ENCODE results near the gene KLHL20. TPM values are rescaled to one million over a fixed set of nuclear protein-coding genes. Genes with fewer than 3 reads are reported as not detected.
"Not testable (repeated sequence)": the region's sequence is repeated elsewhere in the genome, so short reads cannot be mapped to it uniquely, and the experiment has no call there.

Gene KLHL20
- total and polyA plus RNA-seq, 9 donors, result 15.4 to 27.8 (median 23.4) TPM

- H3K36me3 ChIP-seq (ENCODE audit: control insufficient read depth, insufficient read depth, low read length), result peaks cover 14% of the 10 kb centered on the region
- not testable (repeated sequence) for H3K4me3 ChIP-seq (ENCODE audit: low read length); H3K4me1 ChIP-seq (ENCODE audit: control insufficient read depth, insufficient read depth, low read length); H3K27ac ChIP-seq (ENCODE audit: low read length); H3K9me3 ChIP-seq (replicated peaks; ENCODE audit: control insufficient read depth, low read depth, low read length); H3K27me3 ChIP-seq (ENCODE audit: control insufficient read depth, insufficient read depth, low read length); DNase-seq
- WGBS (ENCODE audit: insufficient coverage), result 60% methylated on average over 1 of the region's 9 CpGs
These were observed 55.5 kb downstream of the KLHL20 start for GRCh38 chr1:173770330-173770729.

- no peak overlapping the region for H3K4me3 ChIP-seq (ENCODE audit: low read length)
- DNase-seq, result no peak
- H3K36me3 ChIP-seq (ENCODE audit: control insufficient read depth, insufficient read depth, low read length), result peaks cover 15% of the 10 kb centered on the region
- H3K9me3 ChIP-seq (replicated peaks; ENCODE audit: control insufficient read depth, low read depth, low read length), result peaks cover 3% of the 10 kb centered on the region
- no peak overlapping the region for H3K27ac ChIP-seq (ENCODE audit: low read length)
- H3K27me3 ChIP-seq (ENCODE audit: control insufficient read depth, insufficient read depth, low read length), result no peaks in the 10 kb centered on the region
- no peaks in the 10 kb centered on the region for H3K4me1 ChIP-seq (ENCODE audit: control insufficient read depth, insufficient read depth, low read length)
- whole genome bisulfite sequencing (ENCODE audit: insufficient coverage), result no CpG with 5 or more reads among the region's 1 CpG
These were observed 56.8 kb downstream of the KLHL20 start for GRCh38 chr1:173771560-173771959.

- no peak overlapping the region for H3K4me3 ChIP-seq (ENCODE audit: low read length)
- no CpG with 5 or more reads among the region's 5 CpGs for WGBS (ENCODE audit: insufficient coverage)
- no peaks in the 10 kb centered on the region for H3K4me1 ChIP-seq (ENCODE audit: control insufficient read depth, insufficient read depth, low read length)
- peaks cover 24% of the 10 kb centered on the region for H3K36me3 ChIP-seq (ENCODE audit: control insufficient read depth, insufficient read depth, low read length)
- no peaks in the 10 kb centered on the region for H3K27me3 ChIP-seq (ENCODE audit: control insufficient read depth, insufficient read depth, low read length)
- peaks cover 7% of the 10 kb centered on the region for H3K9me3 ChIP-seq (replicated peaks; ENCODE audit: control insufficient read depth, low read depth, low read length)
- no peak for DNase-seq
- H3K27ac ChIP-seq (ENCODE audit: low read length), result no peak overlapping the region
These were observed 60.9 kb downstream of the KLHL20 start for GRCh38 chr1:173775578-173776226.

- Histone ChIP-seq H3K4me3 (ENCODE audit: low read length) (no peak overlapping the region), H3K27ac (ENCODE audit: low read length) (no peak overlapping the region), H3K9me3 (replicated peaks; ENCODE audit: control insufficient read depth, low read depth, low read length) (peaks cover 7% of the 10 kb centered on the region), H3K4me1 (ENCODE audit: control insufficient read depth, insufficient read depth, low read length) (no peaks in the 10 kb centered on the region), H3K27me3 (ENCODE audit: control insufficient read depth, insufficient read depth, low read length) (no peaks in the 10 kb centered on the region), H3K36me3 (ENCODE audit: control insufficient read depth, insufficient read depth, low read length) (peaks cover 36% of the 10 kb centered on the region)
- WGBS (ENCODE audit: insufficient coverage), result no CpG with 5 or more reads among the region's 4 CpGs
- no peak for DNase-seq
These were observed 65.2 kb downstream of the KLHL20 start for GRCh38 chr1:173779936-173780335.

GRCh38 chr1:173784997-173785396 lies 70.2 kb downstream of the KLHL20 start:
- H3K27ac ChIP-seq (ENCODE audit: low read length), result no peak overlapping the region
- no peaks in the 10 kb centered on the region for H3K9me3 ChIP-seq (replicated peaks; ENCODE audit: control insufficient read depth, low read depth, low read length)
- H3K4me1 ChIP-seq (ENCODE audit: control insufficient read depth, insufficient read depth, low read length), result no peaks in the 10 kb centered on the region
- no CpG with 5 or more reads among the region's 7 CpGs for WGBS (ENCODE audit: insufficient coverage)
- no peak overlapping the region for H3K4me3 ChIP-seq (ENCODE audit: low read length)
- DNase-seq, result no peak
- no peaks in the 10 kb centered on the region for H3K27me3 ChIP-seq (ENCODE audit: control insufficient read depth, insufficient read depth, low read length)
- H3K36me3 ChIP-seq (ENCODE audit: control insufficient read depth, insufficient read depth, low read length), result peaks cover 21% of the 10 kb centered on the region

GRCh38 chr1:173789841-173790240 lies 75.1 kb downstream of the KLHL20 start:
- WGBS (ENCODE audit: insufficient coverage), result no CpG with 5 or more reads among the region's 2 CpGs

GRCh38 chr1:173798078-173798477 lies 83.3 kb downstream of the KLHL20 start:
- H3K4me3 ChIP-seq (ENCODE audit: low read length), result no peak overlapping the region
- peaks cover 7% of the 10 kb centered on the region for H3K36me3 ChIP-seq (ENCODE audit: control insufficient read depth, insufficient read depth, low read length)
- H3K27ac ChIP-seq (ENCODE audit: low read length), result no peak overlapping the region
- no peak for DNase-seq
- no peaks in the 10 kb centered on the region for H3K27me3 ChIP-seq (ENCODE audit: control insufficient read depth, insufficient read depth, low read length)
- no peaks in the 10 kb centered on the region for H3K4me1 ChIP-seq (ENCODE audit: control insufficient read depth, insufficient read depth, low read length)
- no peaks in the 10 kb centered on the region for H3K9me3 ChIP-seq (replicated peaks; ENCODE audit: control insufficient read depth, low read depth, low read length)

More at GRCh38 chr1:173789841-173790240, 75.1 kb downstream of the KLHL20 start:
- no peaks in the 10 kb centered on the region for H3K27me3 ChIP-seq (ENCODE audit: control insufficient read depth, insufficient read depth, low read length)
- H3K4me3 ChIP-seq (ENCODE audit: low read length), result no peak overlapping the region
- H3K4me1 ChIP-seq (ENCODE audit: control insufficient read depth, insufficient read depth, low read length), result no peaks in the 10 kb centered on the region
- H3K36me3 ChIP-seq (ENCODE audit: control insufficient read depth, insufficient read depth, low read length), result peaks cover 3% of the 10 kb centered on the region
- H3K27ac ChIP-seq (ENCODE audit: low read length), result no peak overlapping the region
- DNase-seq, result no peak
- no peaks in the 10 kb centered on the region for H3K9me3 ChIP-seq (replicated peaks; ENCODE audit: control insufficient read depth, low read depth, low read length)

GRCh38 chr1:173799995-173800394 lies 85.2 kb downstream of the KLHL20 start:
- H3K4me3 ChIP-seq (ENCODE audit: low read length); H3K27ac ChIP-seq (ENCODE audit: low read length); H3K27me3 ChIP-seq (ENCODE audit: control insufficient read depth, insufficient read depth, low read length); H3K4me1 ChIP-seq (ENCODE audit: control insufficient read depth, insufficient read depth, low read length); H3K9me3 ChIP-seq (replicated peaks; ENCODE audit: control insufficient read depth, low read depth, low read length); H3K36me3 ChIP-seq (ENCODE audit: control insufficient read depth, insufficient read depth, low read length); DNase-seq: not testable (repeated sequence)
- WGBS (ENCODE audit: insufficient coverage), result no CpG with 5 or more reads among the region's 1 CpG

- no peak for DNase-seq
- H3K4me3 ChIP-seq (ENCODE audit: low read length), result no peak overlapping the region
- H3K27me3 ChIP-seq (ENCODE audit: control insufficient read depth, insufficient read depth, low read length), result no peaks in the 10 kb centered on the region
- H3K27ac ChIP-seq (ENCODE audit: low read length), result no peak overlapping the region
- peaks cover 21% of the 10 kb centered on the region for H3K36me3 ChIP-seq (ENCODE audit: control insufficient read depth, insufficient read depth, low read length)
- H3K9me3 ChIP-seq (replicated peaks; ENCODE audit: control insufficient read depth, low read depth, low read length), result no peaks in the 10 kb centered on the region
- WGBS (ENCODE audit: insufficient coverage), result 100% methylated on average over 1 of the region's 2 CpGs
- no peaks in the 10 kb centered on the region for H3K4me1 ChIP-seq (ENCODE audit: control insufficient read depth, insufficient read depth, low read length)
These were observed 88.2 kb downstream of the KLHL20 start for GRCh38 chr1:173802961-173803360.

- not testable (repeated sequence) for H3K9me3 ChIP-seq (replicated peaks; ENCODE audit: control insufficient read depth, low read depth, low read length); H3K27ac ChIP-seq (ENCODE audit: low read length); H3K4me1 ChIP-seq (ENCODE audit: control insufficient read depth, insufficient read depth, low read length); H3K36me3 ChIP-seq (ENCODE audit: control insufficient read depth, insufficient read depth, low read length); H3K27me3 ChIP-seq (ENCODE audit: control insufficient read depth, insufficient read depth, low read length); DNase-seq; H3K4me3 ChIP-seq (ENCODE audit: low read length)
- 100% methylated on average over 3 of the region's 5 CpGs for WGBS (ENCODE audit: insufficient coverage)
These were observed 98.9 kb downstream of the KLHL20 start for GRCh38 chr1:173813654-173814053.

GRCh38 chr1:173818459-173818858 lies 103.7 kb downstream of the KLHL20 start:
- WGBS (ENCODE audit: insufficient coverage), result no CpG with 5 or more reads among the region's 1 CpG
- Histone ChIP-seq H3K27me3 (ENCODE audit: control insufficient read depth, insufficient read depth, low read length) (no peaks in the 10 kb centered on the region), H3K9me3 (replicated peaks; ENCODE audit: control insufficient read depth, low read depth, low read length) (peaks cover 3% of the 10 kb centered on the region), H3K4me3 (ENCODE audit: low read length) (no peak overlapping the region), H3K27ac (ENCODE audit: low read length) (no peak overlapping the region), H3K4me1 (ENCODE audit: control insufficient read depth, insufficient read depth, low read length) (peaks cover 3% of the 10 kb centered on the region), H3K36me3 (ENCODE audit: control insufficient read depth, insufficient read depth, low read length) (peaks cover 2% of the 10 kb centered on the region)
- no peak for DNase-seq

All from muscle of leg (tissue), 11 donors.